Thyroid gland (tissue), 4 donors: ENCODE results near the gene STOML2.

Experiments used
- CTCF ChIP-seq, 6 experiments: fragments of 200-600 bp in 3 of 6; fragments of 450-650 bp in 3 of 6; sonication (generic) in 3 of 6; IDR thresholded peaks; one replicate each; pipeline ENCODE4 v1.5.1; 2016 to 2019; ENCODE audit warnings: antibody characterized with exemption in 6 of 6, mild to moderate bottlenecking in 2 of 6, inconsistent platforms in 1 of 6, moderate library complexity in 1 of 6
- POLR2A ChIP-seq, 2 donors: fragments of 450-650 bp; IDR thresholded peaks; one replicate each; pipeline ENCODE4 v1.6.1; 2017; ENCODE audit warnings: antibody characterized with exemption in 2 of 2, mild to moderate bottlenecking in 2 of 2, moderate library complexity in 1 of 2

DNA sequence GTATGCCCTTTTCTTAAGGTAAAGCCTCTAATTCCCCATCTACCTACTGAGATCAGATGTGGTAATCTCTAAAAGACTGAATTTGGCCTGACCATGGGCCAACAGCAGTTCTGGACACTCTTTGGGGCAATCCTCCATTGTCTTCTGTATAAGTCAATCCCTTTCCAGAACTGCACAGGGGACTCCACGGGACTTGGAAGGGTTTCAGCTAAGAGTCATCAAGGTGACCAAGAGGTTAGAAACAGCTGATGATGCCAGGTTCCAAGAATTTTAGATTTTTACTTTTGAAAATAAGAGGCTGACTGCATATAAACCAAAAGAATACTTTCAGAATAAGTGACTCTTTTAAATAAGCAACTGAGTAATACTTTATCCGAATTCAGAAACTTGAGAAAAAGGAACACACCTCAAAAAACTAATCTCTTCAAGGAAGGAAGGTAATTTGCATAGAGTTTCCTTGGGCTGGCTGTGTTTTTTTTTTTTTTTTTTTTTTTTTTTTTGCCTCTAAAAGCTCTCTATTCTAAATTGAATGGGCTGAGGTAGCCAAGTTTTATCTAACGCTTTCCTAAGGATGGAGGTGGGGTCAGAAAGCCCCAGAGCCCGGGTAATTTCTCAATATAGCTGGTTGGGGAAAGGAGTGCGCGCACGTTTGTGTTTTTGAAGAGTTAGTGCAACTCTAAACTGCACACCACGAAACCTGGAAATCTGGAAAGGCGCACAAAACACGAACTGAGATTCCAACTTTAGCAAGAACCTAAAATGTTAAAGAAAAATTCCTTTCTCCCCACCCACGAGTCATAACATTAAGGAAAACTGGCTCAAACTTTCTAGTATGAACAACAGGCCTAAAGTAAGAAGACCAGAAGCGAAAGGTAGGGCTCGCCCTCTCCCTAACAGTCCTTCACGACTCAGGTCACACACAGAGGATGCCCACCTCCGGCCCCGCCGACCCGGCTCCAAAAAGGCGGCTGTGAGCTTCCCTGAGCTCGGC lies 31.8 kb downstream of the STOML2 start:
- TF ChIP-seq CTCF (IDR thresholded peaks at IDR 0.05) (no peak), POLR2A (IDR thresholded peaks at IDR 0.05) (no peak)
